SK-N-MC (cell line): ENCODE results near the gene SNX24.

ENCODE experiments used
- DNase-seq: peaks from one replicate; pipeline ENCODE4 v3.0.0-alpha.2; 2011; ENCODE audit warnings: low read depth, low spot score
- H3K27ac ChIP-seq: fragments of 200-600 bp; sonication (generic); 2 replicates; pipeline ENCODE4 v1.5.1; 2016; ENCODE audit warnings: mixed run types
- H3K36me3 ChIP-seq: fragments of 200-600 bp; sonication (generic); 2 replicates; pipeline ENCODE4 v1.6.1; 2017; ENCODE audit warnings: antibody characterized with exemption, low read length, mixed read lengths; ENCODE audit not compliant: insufficient read depth
- H3K4me3 ChIP-seq: fragments of 200-600 bp; sonication (generic); 2 replicates; pipeline ENCODE4 v1.5.1; 2016
- H3K9ac ChIP-seq: fragments of 200-600 bp; sonication (generic); 2 replicates; pipeline ENCODE4 v1.8.0; 2017; ENCODE audit warnings: mixed run types, mixed read lengths; ENCODE audit not compliant: insufficient read length
- H3K9me3 ChIP-seq: fragments of 200-600 bp; sonication (generic); 2 replicates; pipeline ENCODE4 v1.6.1; 2017; ENCODE audit warnings: low read depth, mild to moderate bottlenecking, antibody characterized with exemption, low read length, moderate library complexity, mixed read lengths
- EZH2 ChIP-seq: fragments of 200-600 bp; sonication (generic); IDR thresholded peaks from one replicate; pipeline ENCODE4 v1.6.1; 2017; ENCODE audit warnings: antibody characterized with exemption
- FOXP2 ChIP-seq: optimal IDR thresholded peaks from 2 replicates; pipeline ENCODE3; 2011; ENCODE audit warnings: mild to moderate bottlenecking, moderate library complexity; ENCODE audit not compliant: insufficient read depth; ENCODE audit errors: extremely low read length, control extremely low read depth
- POLR2AphosphoS5 ChIP-seq: IDR thresholded peaks from 2 replicates; pipeline ENCODE4 v1.6.1; 2012; ENCODE audit warnings: mild to moderate bottlenecking, low read depth, low read length, borderline replicate concordance

Gene SNX24

DNA sequence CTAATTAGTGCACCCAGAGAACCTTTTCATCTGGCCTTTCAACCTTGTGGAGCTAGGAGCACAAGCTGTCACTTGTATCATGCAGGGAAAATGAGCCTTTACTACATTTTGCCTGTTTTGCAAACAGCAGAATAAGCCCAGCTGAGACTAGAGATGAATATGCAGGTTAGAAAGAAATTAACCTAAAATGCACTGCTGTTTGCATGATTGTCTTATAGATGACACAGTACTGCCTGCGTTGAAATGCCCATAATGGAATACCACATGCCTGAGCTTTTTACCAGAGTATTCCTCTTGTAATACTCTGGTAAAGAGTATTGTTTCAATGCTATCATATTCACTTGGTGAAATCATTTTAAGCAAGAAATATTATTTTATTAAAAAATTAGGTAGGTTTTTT, 90.7 kb downstream of the SNX24 start:
- no peak for DNase-seq
- Histone ChIP-seq H3K27ac (no peak overlapping the region), H3K36me3 (no peaks in the 10 kb centered on the region), H3K9me3 (no peaks in the 10 kb centered on the region), H3K4me3 (no peak overlapping the region), H3K9ac (no peak overlapping the region)
- no peak for TF ChIP-seq POLR2AphosphoS5
- no peak for TF ChIP-seq FOXP2
- no peak for TF ChIP-seq EZH2

DNA sequence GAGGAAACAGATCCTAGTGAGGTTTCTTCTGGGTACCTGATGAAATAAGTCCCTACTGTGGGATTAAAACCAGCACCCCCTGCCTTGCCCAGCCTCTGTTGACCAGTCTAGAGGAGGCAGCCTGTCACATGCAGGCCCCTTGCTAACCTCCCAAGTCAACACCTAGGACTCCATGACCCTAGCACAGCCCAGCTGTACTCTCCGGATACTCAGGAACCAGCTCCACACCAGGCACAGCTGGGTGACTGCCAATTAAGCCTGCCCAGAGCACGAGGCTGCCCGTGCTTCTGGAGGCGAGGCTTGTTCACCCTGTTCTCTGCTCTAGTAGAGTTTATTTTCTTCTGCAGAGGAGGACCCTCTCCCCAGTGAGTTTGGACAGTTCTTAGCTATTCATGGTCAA, 92.5 kb downstream of the SNX24 start:
- DNase-seq = no peak

DNA sequence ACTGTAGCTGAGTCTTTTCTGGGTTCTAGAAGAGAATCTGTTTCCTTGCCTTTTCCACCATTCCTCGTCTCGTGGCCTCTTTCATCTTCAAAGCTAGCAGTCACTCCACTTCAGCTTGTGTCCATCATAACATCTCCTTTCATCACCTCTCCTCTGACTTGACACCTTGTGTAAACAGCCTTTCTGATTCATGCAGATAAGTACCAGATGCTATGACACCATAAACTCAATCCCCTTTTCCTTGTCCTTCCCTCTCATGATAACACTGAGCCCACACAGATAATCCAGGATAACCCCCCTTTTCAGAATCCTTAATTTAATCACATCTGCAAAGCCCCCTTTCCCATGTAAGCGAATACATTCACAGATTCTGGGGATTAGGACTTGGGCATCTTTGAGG, 95.5 kb downstream of the SNX24 start:
- H3K27ac ChIP-seq = no peak overlapping the region
- no peak for DNase-seq
- TF ChIP-seq FOXP2 (no peak), POLR2AphosphoS5 (no peak), EZH2 (no peak)
- no peaks in the 10 kb centered on the region for H3K9me3 ChIP-seq
- no peaks in the 10 kb centered on the region for H3K36me3 ChIP-seq
- H3K4me3 ChIP-seq = no peak overlapping the region
- no peak overlapping the region for H3K9ac ChIP-seq

More for the DNA sequence above, 92.5 kb downstream of the SNX24 start:
- no peak overlapping the region for H3K4me3 ChIP-seq
- no peak overlapping the region for H3K9ac ChIP-seq
- H3K36me3 ChIP-seq = no peaks in the 10 kb centered on the region
- no peaks in the 10 kb centered on the region for H3K9me3 ChIP-seq
- no peak overlapping the region for H3K27ac ChIP-seq
- no peak for TF ChIP-seq EZH2
- no peak for TF ChIP-seq FOXP2
- TF ChIP-seq POLR2AphosphoS5 = no peak

DNA sequence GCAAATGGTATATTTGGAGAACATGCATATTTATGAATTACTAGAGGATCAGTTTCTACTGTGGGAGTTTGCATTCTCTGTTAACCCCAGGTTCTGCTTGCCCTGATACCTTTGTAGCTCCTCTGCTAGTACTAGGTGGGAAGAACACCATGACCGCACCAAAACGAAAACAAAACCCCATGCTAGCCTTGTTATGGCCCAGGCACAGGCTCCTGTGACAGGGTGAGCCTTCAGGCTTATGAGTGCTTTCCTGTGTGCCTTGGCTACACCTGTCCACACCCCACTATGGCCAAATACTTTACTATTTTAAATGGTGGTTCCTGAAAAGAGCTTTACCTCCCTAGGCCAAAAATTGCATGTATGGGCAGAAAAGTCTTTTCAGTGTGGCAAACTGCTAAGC, 96.3 kb downstream of the SNX24 start:
- Histone ChIP-seq H3K36me3 (no peaks in the 10 kb centered on the region), H3K9me3 (no peaks in the 10 kb centered on the region), H3K9ac (no peak overlapping the region), H3K27ac (no peak overlapping the region), H3K4me3 (no peak overlapping the region)
- DNase-seq = no peak
- TF ChIP-seq FOXP2 = no peak
- TF ChIP-seq POLR2AphosphoS5 = no peak
- TF ChIP-seq EZH2 = no peak

DNA sequence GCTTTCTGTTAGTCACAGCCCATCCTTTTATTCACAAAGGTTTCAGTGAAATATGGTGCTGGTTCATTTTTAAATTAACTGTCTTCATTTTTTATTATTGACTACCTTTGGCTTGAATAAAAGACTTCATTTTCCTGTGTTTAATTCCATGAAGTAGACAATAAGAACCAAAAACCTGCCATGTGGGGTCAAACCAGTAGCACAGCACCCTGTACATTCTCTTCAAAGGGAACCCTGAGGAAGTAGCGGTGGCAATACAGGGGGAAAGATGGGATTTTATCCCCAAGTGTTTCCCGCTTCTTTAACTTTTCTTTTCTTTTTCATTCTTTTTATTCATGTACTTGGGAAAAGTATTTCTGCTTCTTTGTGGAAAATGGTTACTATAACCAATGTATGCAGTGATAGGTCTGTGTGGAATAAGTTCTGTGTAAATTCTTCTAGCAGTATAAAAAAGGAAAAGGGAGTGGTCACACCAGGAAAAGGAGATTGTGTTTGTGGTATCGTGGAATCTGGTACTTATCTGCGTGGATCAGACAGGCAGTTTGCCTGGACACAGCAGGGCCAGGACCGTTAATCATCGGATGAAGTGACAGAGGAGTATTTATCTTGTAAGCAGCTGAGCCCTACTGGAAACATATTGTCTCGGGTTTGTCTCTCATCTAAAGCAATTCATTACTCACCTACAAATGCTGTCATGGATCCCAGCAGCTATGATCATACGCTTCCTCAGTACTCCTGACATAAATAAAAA, 96.9 kb downstream of the SNX24 start:
- Histone ChIP-seq H3K9me3 (no peaks in the 10 kb centered on the region), H3K9ac (no peak overlapping the region), H3K27ac (no peak overlapping the region), H3K4me3 (no peak overlapping the region), H3K36me3 (no peaks in the 10 kb centered on the region)
- no peak for DNase-seq
- TF ChIP-seq FOXP2 = no peak
- no peak for TF ChIP-seq POLR2AphosphoS5
- no peak for TF ChIP-seq EZH2

DNA sequence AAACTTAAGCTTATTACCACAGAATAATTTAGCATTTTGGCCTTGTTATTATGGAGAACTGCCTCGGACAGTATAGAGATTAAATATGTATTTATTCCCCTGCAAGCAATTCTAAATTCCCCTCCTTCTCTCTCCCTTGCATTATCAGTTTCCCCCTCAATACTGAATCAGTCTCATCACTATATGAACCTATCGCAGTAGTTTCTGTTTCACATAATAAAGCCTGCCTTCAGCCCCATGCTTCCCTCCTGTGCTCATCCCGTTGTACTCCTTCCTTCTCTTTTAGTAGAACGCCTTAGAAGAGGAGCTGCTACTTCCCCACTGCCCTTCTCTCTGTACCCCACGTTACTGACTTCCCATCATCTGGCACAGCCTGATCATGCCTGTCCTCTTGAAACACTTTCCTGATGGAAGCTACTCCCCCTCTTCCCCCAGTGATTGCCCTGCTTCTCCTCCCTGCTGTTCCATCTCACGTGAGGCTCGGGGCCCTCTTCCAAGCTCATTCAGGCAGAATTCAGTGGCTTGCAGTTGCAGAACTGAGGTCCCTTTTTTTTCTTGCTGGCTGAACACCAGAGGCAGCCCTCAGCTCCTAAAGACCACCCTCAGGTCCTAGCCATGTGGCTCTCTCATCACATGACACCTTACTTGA, 97.8 kb downstream of the SNX24 start:
- TF ChIP-seq POLR2AphosphoS5 (no peak), FOXP2 (no peak), EZH2 (no peak)
- Histone ChIP-seq H3K9me3 (no peaks in the 10 kb centered on the region), H3K9ac (no peak overlapping the region), H3K36me3 (no peaks in the 10 kb centered on the region), H3K4me3 (no peak overlapping the region), H3K27ac (no peak overlapping the region)
- no peak for DNase-seq

DNA sequence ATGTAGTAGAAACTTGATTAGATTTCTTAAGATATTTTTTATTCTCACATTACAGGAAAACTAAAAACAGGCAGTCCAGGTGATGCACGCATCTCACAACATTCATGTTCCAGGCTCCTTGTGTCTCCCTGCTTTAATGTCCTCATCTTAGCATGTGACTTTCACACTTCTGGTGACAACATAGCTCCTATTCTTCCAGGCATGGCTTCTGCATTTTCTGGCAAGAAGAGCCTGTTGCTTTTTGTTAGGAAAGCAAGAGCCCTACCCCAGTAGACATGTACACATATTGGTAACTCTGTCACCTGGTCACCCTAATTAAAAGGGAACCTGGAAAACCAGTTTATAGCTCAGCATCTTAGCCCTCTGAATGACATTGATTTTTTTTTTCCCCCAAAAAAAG, 98.6 kb downstream of the SNX24 start:
- Histone ChIP-seq H3K9me3 (no peaks in the 10 kb centered on the region), H3K4me3 (no peak overlapping the region), H3K36me3 (no peaks in the 10 kb centered on the region), H3K9ac (no peak overlapping the region), H3K27ac (no peak overlapping the region)
- TF ChIP-seq FOXP2 (no peak), EZH2 (no peak), POLR2AphosphoS5 (no peak)
- no peak for DNase-seq

DNA sequence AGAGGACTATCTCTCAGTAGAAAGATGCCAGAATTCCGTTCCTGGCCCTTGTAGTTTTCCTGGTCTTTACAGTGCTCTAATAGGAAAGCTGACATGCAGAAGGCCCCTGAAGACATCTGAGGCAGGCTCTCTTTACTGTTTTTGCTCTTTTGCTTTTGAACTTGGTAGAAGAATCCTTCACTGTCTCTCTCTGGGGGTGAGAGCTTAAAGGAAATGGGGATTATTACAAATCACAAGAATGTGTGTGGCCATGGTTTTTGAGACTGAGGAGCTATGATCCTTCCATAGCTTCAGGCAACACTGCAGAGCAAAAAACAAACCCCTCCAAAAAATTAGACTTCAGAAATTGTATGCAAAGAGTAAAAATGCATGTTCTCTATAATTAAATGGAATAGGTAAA, 102.0 kb downstream of the SNX24 start:
- Histone ChIP-seq H3K36me3 (no peaks in the 10 kb centered on the region), H3K9ac (no peak overlapping the region), H3K9me3 (no peaks in the 10 kb centered on the region), H3K4me3 (no peak overlapping the region), H3K27ac (no peak overlapping the region)
- TF ChIP-seq EZH2 = no peak
- TF ChIP-seq FOXP2 = no peak
- TF ChIP-seq POLR2AphosphoS5 = no peak
- no peak for DNase-seq
